Subcutaneous abdominal adipose tissue (tissue), 5 donors: ENCODE data around the gene SDK2.
"Not testable (repeated sequence)": the region's sequence is repeated elsewhere in the genome, so short reads cannot be mapped to it uniquely, and the experiment has no call there.

Experiments
- H3K27ac ChIP-seq: one replicate; pipeline ENCODE4 v1.7.0; 2013; ENCODE audit warnings: low read depth, mild to moderate bottlenecking, inconsistent platforms, low read length, moderate library complexity
- H3K27me3 ChIP-seq, 5 donors: one replicate each; pipeline ENCODE4 v1.7.0; 2013; ENCODE audit warnings: low read length in 5 of 5, inconsistent platforms in 1 of 5; ENCODE audit not compliant: control insufficient read depth in 5 of 5, insufficient read depth in 4 of 5
- H3K36me3 ChIP-seq, 5 donors: one replicate each; pipeline ENCODE4 v1.7.0; 2013; ENCODE audit warnings: low read length in 5 of 5; ENCODE audit not compliant: control insufficient read depth in 5 of 5, insufficient read depth in 5 of 5
- H3K4me1 ChIP-seq, 5 donors: one replicate each; pipeline ENCODE4 v1.7.0; 2013; ENCODE audit warnings: low read length in 5 of 5, mild to moderate bottlenecking in 3 of 5, moderate library complexity in 1 of 5; ENCODE audit not compliant: control insufficient read depth in 5 of 5, insufficient read depth in 5 of 5
- H3K4me3 ChIP-seq, 5 donors: one replicate each; pipeline ENCODE4 v1.7.0; 2013; ENCODE audit warnings: low read length in 5 of 5, low read depth in 1 of 5
- H3K9ac ChIP-seq, 5 donors: one replicate each; pipeline ENCODE4 v1.7.0; 2013; ENCODE audit warnings: low read length in 5 of 5, mild to moderate bottlenecking in 4 of 5, moderate library complexity in 3 of 5
- H3K9me3 ChIP-seq, 5 donors: one replicate each; pipeline ENCODE4 v1.7.0; 2013; ENCODE audit warnings: low read length in 5 of 5; ENCODE audit not compliant: control insufficient read depth in 5 of 5
- donor health status: healthy.
- donor health status: healthy.
- donor health status: healthy.
- donor health status: healthy.
- donor health status: healthy.

SDK2 gene

GRCh38 chr17:73465130-73465952 is 178.9 kb downstream of the SDK2 start:
- no peak overlapping the region for H3K4me3 ChIP-seq
- H3K4me1 ChIP-seq = no peaks in the 10 kb centered on the region
- H3K9me3 ChIP-seq = peaks cover 0 to 5% (median 3%) of the 10 kb centered on the region in 5 donors
- H3K9ac ChIP-seq = no peak overlapping the region
- H3K36me3 ChIP-seq = no peaks in the 10 kb centered on the region
- H3K27ac ChIP-seq = no peak overlapping the region
- H3K27me3 ChIP-seq = peaks cover 4 to 17% (median 15%) of the 10 kb centered on the region in 5 donors

DNA sequence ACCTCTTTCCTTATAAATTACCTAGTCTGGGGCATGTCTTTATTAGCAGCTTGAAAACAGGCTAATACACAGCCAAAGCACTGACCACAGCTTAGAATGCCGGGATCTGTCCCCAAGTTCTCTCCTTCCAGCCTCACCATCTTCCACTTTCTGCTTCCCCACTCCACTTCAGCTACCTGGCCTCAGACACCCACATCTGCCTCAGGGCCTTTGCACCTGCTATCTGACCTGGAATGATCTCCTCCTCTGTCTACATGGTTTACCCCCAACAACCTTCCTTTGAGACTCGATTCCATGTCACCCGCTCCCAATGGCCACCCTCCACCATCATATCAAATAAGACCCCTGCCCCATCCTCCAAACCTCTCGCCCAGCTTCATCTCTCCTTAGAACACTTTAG is 179.8 kb downstream of the SDK2 start:
- peaks cover 4 to 16% (median 11%) of the 10 kb centered on the region in 5 donors for H3K27me3 ChIP-seq
- H3K4me1 ChIP-seq = no peaks in the 10 kb centered on the region
- no peaks in the 10 kb centered on the region for H3K36me3 ChIP-seq
- H3K27ac ChIP-seq = no peak overlapping the region
- H3K9ac ChIP-seq = no peak overlapping the region
- H3K9me3 ChIP-seq = peaks cover 0 to 11% (median 7%) of the 10 kb centered on the region in 5 donors
- no peak overlapping the region for H3K4me3 ChIP-seq

- Histone ChIP-seq H3K9me3 (peaks cover 0 to 11% (median 7%) of the 10 kb centered on the region in 5 donors), H3K9ac (no peak overlapping the region), H3K27me3 (peaks cover 3 to 13% (median 6%) of the 10 kb centered on the region in 5 donors), H3K4me3 (no peak overlapping the region), H3K36me3 (no peaks in the 10 kb centered on the region), H3K27ac (no peak overlapping the region), H3K4me1 (no peaks in the 10 kb centered on the region)
Measured at GRCh38 chr17:73463821-73464220, 180.4 kb downstream of the SDK2 start.

DNA sequence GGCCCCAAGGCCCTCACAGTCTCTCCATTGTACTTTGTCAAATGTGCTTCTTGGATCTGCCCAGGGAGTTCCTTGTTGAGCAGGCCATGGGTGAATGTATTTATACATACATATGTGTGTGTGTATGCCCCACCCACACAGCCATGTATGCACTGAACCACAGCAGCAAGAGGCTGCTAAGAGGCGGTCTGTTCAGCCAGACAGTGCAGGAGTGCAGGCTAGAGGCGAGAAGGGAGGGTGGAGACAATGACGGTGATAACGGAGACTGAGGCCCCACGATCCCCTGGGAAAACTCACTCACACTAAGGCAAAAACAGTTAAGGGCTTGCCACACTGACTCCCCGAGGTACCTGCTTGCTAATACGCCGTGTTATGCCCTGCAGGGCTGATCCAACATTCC is 181.4 kb downstream of the SDK2 start:
- no peak overlapping the region for H3K4me3 ChIP-seq
- no peak overlapping the region for H3K9ac ChIP-seq
- no peaks in the 10 kb centered on the region for H3K4me1 ChIP-seq
- no peaks in the 10 kb centered on the region for H3K36me3 ChIP-seq
- H3K27me3 ChIP-seq = peaks cover 3 to 13% (median 6%) of the 10 kb centered on the region in 5 donors
- peaks cover 0 to 11% (median 7%) of the 10 kb centered on the region in 5 donors for H3K9me3 ChIP-seq
- H3K27ac ChIP-seq = no peak overlapping the region

- H3K27me3 ChIP-seq = peaks cover 3 to 13% (median 8%) of the 10 kb centered on the region in 5 donors
- no peak overlapping the region for H3K27ac ChIP-seq
- no peaks in the 10 kb centered on the region for H3K36me3 ChIP-seq
- H3K4me1 ChIP-seq = no peaks in the 10 kb centered on the region
- H3K9ac ChIP-seq = no peak overlapping the region
- no peak overlapping the region for H3K4me3 ChIP-seq
- peaks cover 0 to 11% (median 7%) of the 10 kb centered on the region in 5 donors for H3K9me3 ChIP-seq
Measured at GRCh38 chr17:73459980-73460379, 184.3 kb downstream of the SDK2 start.

- Histone ChIP-seq H3K27me3 (peaks cover 3 to 13% (median 8%) of the 10 kb centered on the region in 5 donors), H3K9ac (no peak overlapping the region), H3K36me3 (no peaks in the 10 kb centered on the region), H3K9me3 (peaks cover 4 to 17% (median 9%) of the 10 kb centered on the region in 5 donors), H3K27ac (no peak overlapping the region), H3K4me1 (no peaks in the 10 kb centered on the region), H3K4me3 (no peak overlapping the region)
Measured at GRCh38 chr17:73455767-73456166, 188.5 kb downstream of the SDK2 start.

DNA sequence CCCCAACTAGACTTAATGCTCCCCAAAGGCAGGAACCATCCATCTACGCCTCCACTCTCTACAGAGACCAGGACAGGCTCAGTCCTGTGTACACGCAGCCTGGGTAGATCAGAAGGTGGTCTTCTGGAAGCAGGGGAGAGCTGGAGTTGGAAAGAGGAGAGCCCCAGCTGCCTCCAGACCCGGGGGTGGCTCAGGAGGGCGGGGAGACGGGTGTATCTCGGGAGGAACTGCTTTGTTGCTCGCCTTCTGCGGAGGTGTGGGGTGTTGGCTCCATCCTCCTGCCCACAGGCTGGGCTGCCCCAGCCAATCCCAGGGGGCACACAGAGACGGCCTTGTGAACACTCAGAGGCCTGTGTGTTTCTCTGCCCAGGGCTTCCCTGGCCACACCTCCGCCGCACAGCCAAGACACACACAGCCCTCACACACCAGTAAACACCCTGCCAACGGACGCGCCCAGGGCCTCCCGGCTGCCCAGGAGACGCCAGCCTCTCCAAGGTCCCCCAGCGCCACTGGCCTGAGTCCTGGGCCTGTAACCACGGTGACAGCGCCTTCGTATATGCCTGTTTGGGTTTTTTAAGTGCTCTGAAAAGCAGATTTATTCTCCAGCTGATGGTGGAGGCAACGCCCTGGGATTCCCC is 189.1 kb downstream of the SDK2 start:
- Histone ChIP-seq H3K27me3 (peaks cover 3 to 13% (median 8%) of the 10 kb centered on the region in 5 donors), H3K27ac (no peak overlapping the region), H3K4me3 (no peak overlapping the region), H3K9me3 (peaks cover 4 to 16% (median 9%) of the 10 kb centered on the region in 5 donors), H3K4me1 (no peaks in the 10 kb centered on the region), H3K36me3 (no peaks in the 10 kb centered on the region), H3K9ac (no peak overlapping the region)

DNA sequence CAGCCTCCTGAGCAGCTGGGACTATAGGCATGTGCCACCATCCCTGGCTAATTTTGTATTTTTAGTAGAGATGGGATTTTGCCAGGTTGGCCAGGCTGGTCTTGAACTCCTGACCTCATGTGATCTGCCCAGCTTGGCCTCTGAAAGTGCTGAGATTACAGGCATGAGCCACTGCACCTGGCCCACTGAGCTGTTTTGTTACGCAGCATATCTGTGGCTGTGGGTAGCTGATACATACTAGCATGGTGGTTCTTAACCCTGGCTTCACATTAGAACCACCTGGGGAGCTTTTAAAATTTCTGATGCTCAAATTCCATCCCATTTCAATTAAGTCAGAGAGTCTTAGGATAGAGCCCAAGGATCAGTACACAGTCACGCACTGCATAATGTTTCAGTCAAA is 190.8 kb downstream of the SDK2 start:
- H3K36me3 ChIP-seq, H3K4me1 ChIP-seq, H3K9ac ChIP-seq, H3K27ac ChIP-seq, H3K4me3 ChIP-seq: not testable (repeated sequence)
- Histone ChIP-seq H3K27me3 (peaks cover 3 to 13% (median 8%) of the 10 kb centered on the region in 5 donors), H3K9me3 (peaks cover 0 to 10% (median 4%) of the 10 kb centered on the region in 5 donors)

- Histone ChIP-seq H3K9me3 (peaks cover 0 to 10% (median 4%) of the 10 kb centered on the region in 5 donors), H3K4me1 (no peaks in the 10 kb centered on the region), H3K27me3 (peaks cover 3 to 13% (median 8%) of the 10 kb centered on the region in 5 donors), H3K36me3 (no peaks in the 10 kb centered on the region), H3K27ac (no peak overlapping the region), H3K9ac (no peak overlapping the region), H3K4me3 (no peak overlapping the region)
Measured at GRCh38 chr17:73453090-73453489, 191.2 kb downstream of the SDK2 start.

DNA sequence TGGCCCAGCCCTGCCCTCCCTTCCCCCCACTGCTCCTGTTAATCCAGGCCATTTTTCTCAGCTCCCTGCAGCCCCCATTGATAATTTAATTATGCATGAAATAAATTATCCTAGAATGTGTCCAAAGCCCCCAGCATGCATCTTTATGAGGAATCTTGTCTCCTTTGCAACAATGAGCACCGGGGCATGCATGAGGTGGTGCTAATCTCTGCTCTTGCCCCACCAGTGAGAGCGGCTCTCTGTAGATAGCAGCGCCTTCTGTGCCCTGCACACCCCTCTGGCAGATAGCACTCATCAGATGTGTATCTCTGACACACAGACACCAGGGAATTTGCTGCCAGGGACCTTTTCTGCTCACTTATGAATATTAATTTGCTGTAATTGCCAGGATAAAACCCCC is 192.2 kb downstream of the SDK2 start:
- Histone ChIP-seq H3K27me3 (peaks cover 3 to 13% (median 8%) of the 10 kb centered on the region in 5 donors), H3K27ac (no peak overlapping the region), H3K9me3 (peaks cover 0 to 10% (median 4%) of the 10 kb centered on the region in 5 donors)

More for the DNA sequence above, 192.2 kb downstream of the SDK2 start:
- no peak overlapping the region for H3K9ac ChIP-seq
- H3K4me1 ChIP-seq = no peaks in the 10 kb centered on the region
- no peaks in the 10 kb centered on the region for H3K36me3 ChIP-seq
- no peak overlapping the region for H3K4me3 ChIP-seq
